OCI-M2 (cell line): ENCODE measurements around the gene GTPBP4.
"Not testable (repeated sequence)": the region's sequence is repeated elsewhere in the genome, so short reads cannot be mapped to it uniquely, and the experiment has no call there.

Experiments used
- DNase-seq: peaks from one replicate; lab custom pipeline; 2025; ENCODE audit not compliant: unreplicated experiment; lab: John Stamatoyannopoulos, UW

GTPBP4 gene

DNA sequence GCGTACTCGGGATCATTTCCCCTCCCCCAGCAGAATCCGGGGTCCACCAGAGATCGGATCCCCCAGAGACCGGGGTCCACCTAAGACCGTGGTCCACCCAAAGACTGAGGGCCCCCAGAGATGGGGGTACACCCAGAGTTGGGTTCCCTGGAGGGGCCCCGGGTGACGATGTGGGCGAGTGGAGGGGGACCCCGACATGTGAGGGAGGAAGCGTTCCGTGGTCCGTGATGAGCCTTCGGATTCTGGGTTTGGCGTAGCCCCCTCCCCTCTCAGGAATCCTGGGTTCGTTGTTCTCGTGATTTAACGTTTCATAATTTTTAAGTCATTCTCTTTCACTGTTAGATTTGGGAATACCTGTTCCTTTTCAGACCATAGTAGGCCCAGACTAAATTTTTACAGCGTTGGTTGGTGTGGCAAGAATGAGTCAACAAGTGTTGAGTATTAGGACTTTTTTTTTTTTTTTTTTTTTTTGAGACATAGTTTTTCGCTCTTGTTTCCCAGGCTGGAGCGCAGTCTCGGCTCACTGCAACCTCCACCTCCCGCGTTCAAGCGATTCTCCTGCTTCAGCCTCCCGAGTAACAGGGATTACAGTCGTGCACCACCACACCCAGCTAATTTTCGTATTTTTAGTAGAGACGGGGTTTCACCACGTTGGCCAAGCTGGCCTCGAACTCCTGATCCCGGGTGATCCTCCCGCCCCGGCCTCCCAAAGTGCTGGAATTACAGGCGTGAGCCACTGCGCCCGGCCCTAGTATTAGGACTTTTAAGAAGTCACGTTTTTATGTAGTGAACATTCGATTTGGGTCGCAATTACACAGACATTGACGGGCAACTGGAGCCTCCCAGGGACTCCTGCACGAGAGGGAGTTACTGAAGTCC is 672 bp downstream of the GTPBP4 start:
- DNase-seq, result no peak

DNA sequence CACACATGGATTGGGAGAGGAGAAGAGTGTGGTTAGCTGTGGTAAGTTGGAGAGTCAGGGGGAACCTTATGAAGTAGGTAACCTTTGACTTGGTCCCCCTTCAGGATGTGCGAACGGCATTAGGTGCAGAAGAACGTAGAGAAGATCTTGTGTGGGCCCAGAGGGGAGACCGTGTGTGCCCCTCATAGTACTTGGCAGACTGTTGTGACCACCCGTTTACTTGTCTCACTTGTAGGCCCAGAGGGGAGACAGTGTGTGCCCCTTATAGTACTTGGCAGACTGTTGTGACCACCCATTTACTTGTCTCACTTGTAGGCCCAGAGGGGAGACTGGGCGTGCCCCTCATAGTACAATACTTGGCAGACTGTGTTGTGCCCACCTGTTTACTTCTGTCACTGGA is 2.6 kb downstream of the GTPBP4 start:
- DNase-seq, result no peak

DNA sequence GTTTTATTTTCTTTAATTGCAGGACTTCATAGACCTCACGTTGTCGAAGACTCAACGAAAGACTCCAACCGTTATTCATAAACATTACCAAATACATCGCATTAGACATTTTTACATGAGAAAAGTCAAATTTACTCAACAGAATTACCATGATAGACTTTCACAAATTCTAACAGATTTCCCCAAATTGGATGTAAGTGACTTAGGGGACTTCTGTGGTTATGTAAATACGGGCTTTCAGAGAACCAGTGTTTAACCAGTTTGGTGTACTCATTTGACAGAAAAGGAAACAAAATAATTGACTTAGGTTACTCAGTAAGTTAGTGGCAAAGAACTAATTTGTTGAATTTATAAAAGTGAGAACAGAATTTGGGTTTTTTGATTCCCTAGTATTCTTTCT is 4.2 kb downstream of the GTPBP4 start:
- DNase-seq, result no peak

DNA sequence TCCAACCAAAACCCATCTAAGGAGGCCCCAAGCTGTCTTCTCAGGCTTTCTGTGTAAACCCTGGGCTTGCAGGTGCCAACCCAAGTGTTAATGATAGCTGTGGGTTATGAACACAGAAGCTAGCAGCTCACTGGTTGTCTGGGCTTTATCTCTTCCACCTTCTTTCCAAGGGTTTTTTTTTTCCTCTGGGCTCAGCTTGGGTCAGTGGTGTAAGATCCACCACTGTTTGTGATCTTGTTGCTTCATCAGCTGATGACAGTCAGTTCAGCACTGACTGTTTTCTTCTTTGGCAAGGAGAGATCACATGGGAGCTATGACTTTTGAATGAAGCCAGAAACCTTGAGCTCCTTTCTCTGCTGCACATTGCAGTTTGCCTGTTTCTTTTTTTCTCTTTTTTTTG is 4.6 kb downstream of the GTPBP4 start:
- DNase-seq, result no peak

DNA sequence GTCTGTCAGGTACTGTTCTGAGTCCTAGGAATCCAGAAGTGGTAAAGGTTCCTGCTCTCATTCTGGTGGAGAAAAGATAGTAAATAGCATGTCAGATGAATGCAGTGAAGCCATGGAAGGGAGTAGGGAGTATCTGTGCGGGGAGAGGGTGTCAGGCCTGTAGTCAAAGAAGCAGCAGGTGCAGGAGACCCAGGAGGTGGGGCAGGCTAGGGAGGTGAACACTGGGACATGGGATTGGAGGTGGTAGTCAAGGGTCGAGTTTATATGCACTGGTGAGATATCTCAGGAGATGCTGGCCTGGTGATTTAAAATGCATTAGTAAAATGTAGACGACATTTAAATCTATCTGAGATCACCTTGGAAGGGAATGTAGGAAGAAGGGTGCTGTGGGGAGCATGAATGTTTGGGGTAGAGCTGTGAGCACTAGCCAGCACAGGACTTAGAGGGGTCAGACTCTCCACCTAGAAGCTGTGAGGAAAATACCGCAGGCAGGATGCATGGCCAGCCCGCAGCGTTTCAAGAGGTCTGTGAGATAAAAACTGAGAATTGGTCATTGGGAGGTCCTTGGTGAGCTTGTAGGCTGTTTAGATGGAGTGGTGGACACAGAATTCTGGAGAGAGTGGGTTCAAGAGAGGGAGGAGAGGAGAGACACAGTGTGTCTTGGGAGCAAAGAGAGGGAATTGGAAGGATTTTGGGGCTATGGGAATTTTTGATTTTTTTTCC is 6.8 kb downstream of the GTPBP4 start:
- no peak for DNase-seq

DNA sequence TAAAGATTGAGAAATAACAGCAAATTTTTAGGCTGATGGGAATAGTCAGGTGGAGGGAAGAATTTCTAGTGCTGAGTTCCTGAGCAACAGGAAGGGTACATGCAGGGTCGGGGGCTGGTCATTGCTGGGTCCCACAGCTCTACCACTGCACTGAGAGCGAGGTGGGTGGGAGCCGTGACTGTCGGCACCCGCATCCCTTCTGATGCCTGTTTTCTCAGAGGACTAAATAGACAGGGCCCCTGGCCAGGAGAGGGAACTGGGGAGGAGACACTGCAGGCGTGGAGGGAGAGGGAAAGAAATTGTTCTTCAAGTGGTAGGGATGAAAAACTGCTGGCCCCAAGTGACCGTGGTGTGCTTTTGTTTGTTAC is 7.3 kb downstream of the GTPBP4 start:
- DNase-seq, result no peak

DNA sequence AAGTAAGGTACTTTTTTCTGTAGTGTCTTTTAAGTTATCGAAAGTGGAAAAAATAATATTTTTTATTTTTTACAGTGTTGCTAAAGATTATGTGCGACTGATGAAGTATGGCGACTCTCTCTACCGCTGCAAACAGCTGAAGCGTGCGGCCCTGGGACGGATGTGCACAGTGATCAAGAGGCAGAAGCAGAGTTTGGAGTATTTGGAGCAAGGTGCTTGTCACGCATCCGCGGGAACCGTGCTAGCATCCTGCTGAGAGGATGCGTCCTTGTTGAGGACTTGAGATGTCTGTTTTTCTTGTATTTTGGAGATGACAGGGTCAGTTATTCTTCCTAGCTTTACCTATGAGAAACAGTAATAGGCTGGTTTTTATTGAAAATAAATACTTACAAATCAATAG is 7.8 kb downstream of the GTPBP4 start:
- DNase-seq, result no peak

DNA sequence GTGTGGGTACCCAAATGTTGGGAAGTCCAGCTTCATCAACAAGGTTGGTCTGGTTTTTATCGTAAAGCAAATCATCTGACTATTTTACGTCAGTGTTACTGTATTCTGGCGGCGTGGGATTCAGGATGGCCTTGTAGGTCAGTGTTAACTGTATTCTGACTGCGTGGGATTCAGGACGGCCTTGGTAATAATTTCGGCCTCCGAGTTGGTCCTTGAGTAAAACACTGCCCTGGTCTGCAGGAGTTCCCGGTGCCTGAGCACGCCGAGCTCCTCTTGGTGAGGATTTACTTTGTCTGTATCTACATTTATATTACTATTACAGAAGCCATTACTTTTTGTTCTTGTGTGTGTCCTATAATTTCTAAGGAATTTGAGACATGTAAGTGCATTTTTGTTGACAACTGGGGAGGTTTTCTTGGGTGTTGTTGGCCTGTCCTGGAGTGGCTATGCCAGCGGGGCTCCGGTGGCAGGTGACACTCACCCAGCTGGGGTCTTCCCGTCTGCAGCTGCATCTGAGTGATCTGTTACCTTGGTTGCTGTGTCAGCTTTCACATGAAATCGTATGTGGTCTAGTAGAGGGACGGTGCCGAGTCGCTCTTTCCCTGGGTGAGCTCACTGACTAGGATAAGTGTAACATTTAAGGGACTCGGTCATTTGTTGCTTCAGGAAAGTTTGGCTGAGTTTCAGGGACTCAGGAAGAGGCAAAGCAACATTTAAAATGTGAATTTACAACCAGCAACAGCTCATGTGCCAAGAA is 9.2 kb downstream of the GTPBP4 start:
- no peak for DNase-seq

DNA sequence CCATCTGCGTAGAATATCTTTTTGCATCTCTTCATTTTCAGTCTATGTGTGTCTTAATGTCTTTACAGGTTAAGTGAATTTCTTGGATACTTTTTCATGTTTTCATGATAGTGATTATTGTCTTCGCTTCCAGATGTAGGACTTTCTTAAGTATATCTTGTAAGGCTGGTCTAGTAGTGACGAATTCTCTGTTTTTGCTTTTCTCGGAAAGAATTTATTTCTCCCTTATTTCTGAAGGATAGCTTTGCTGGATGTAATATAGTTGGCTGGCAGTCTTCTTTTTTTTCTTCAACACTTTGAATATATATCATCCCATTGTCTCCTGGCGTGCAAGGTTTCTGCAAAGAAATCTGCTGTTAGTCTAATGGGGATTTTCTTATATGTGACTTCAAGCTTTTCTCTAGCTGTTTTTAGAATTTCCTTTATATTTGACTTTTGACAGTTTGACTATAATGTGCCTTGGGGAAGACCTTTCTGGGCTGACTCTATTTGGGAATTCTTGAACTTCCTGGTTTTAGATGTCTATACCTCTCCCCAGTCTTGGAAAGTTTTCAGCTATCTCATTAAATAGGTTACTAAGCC is 14.3 kb downstream of the GTPBP4 start:
- no peak for DNase-seq

DNA sequence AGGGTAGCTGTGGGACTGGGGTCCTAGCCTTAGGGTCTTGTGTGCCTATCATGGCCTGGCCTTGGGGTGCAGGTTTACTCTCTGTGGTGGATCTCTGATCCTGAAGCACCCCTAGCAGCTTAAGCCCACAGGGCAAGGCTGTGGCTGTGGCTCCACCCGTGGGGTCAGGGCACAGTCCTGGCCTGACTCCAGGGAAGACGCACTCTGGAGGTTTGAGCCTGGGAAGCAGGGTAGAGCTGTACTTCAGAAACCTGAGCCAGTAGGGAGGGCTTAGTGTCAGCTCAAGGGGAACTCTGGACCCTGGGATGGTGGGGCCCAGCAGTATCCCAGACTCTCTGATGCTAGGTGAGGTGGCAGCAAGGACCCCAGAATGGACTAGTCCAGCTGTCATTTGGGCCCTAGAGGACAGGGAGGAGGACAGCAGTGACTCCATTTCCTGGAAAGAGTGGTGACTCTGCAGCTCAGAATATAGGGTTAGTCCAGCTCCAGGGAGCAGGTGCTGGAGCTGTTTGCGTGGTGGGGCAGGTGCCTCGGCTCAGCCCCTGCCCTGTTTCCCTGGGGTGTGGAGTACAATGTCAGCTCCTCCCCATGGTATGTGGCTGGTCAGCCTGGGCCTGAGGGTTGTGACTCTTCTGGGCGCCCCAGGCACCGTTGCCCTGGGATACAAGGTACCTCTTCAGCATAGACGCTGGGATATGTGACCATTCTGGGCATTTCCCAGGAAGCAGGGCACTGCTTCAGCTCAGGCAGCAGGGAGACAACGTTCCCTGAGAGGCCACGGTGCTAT is 15.8 kb downstream of the GTPBP4 start:
- no peak for DNase-seq

DNA sequence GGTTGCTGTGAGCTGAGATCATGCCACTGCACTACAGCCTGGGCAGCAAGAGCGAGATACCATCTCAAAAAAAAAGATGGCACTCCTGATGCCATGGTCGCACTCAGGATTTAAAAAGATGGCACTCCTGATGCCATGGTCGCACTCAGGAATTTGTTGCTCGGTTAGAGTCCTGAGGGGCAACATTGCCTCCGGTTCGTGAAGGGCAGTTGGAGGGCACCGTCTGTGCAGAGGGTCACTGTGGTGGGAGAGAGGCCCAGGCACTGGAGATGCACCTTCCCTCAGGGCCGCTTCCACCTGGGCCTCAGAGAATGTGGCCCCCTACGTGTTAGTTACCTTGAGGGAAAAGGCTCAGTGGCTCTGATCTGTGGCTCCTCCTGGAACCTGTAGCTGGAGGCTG is 18.3 kb downstream of the GTPBP4 start:
- no peak for DNase-seq

DNA sequence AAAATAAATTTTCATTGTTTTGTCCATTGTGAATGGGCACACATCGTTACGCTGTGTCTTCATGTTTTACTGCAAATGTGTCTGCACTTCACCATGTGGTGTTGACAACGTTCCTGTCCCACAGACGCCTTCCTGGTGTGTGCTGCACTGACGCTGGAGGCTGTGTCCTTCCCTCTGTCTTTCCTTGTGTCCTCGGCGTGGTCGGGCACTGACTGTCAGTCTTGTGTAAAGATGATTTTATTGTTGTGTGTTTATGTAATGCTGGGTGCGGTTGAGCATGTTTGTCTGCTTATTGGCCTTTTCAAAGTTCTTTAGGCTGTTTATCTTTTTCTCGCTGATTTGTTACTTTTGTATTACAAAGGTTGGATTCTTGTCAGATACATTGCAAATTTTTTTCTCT is 19.3 kb downstream of the GTPBP4 start:
- no peak for DNase-seq

DNA sequence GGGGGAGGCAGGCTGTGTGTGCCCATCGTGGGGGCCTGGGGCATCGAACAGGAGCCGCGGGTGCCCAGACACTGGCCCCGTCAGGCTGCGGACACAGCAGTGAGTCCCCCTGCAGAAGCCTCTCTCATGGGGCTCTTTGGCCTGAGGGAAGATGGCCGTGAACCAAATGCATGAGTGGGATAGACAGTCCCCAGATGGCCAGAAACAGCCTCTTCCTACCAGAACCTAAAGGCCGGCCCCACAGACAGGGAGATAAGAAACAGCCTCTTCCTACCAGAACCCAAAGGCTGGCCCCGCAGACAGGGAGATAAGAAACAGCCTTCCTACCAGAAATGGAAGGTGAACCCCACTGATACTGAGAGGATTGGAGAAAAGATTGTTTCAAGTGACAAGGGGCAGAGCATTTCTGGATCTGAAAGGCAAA is 20.8 kb downstream of the GTPBP4 start:
- no peak for DNase-seq

DNA sequence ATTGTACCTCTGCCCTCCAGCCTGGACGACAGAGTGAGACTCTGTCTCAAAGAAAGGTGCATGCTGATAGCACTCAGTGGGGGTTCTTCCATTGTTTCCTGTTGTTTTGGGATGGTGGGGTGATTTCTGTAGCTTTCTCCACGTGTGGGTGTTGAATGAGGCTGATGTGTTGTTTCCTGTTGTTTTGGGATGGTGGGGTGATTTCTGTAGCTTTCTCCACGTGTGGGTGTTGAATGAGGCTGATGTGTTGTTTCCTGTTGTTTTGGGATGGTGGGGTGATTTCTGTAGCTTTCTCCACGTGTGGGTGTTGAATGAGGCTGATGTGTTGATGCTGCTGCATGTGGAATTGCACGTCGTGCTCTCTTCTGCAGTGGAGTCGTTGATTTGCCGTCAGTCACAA is 21.7 kb downstream of the GTPBP4 start:
- not testable (repeated sequence) for DNase-seq

DNA sequence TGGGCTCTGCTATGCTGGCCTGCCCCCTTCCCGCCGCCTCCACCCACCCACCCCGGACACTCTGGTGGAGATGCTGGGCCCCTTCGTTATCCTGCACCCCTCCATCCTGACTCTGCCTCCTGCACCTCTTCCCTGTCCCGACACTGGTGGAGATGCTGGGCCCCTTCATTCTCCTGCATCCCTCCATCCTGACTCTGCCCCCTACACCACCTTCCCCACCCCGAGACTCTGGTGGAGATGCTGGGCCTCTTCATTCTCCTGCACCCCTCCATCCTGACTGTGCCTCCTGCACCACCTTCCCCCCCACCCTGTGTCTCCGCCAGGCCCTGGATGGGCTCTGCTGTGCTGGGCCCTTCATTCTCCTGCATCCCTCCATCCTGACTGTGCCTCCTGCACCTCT is 22.5 kb downstream of the GTPBP4 start:
- DNase-seq, result no peak

DNA sequence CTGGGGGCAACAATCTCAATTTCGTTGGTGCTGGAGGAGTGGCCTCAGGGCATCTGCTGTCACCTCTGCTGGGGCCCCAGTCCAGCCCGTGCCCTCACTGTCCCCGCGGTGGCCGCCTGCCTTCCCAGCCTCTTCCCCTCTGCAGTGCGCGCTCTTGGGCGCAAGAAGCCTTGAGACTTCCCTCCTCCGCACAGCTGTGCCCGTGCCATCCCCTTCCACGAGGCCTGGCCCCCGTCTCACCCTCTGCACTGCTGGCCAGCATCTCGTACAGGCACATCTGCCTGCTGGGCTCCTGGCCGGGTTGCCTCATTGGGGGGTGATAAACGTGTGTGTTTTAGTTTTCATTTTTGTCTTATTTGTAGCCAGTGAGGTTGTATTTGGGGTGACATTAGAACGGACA is 23.5 kb downstream of the GTPBP4 start:
- DNase-seq, result no peak

DNA sequence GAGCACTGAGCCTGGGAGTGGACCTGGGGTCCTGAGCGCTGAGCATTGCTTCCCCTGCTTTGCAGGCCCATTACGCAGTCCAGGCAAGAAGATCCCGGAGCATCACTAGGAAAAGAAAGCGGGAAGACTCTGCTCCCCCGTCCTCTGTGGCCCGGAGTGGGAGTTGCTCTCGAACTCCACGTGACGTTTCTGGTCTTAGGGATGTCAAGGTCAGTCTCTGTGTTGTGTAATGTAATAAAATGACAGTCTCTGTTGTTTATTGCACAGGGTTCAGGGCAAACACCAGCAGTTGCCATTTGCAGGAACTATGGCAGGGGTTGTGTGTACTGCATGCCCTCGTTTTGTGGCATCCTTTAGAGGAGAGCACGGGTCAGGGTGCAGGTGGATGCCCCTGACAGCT is 27.5 kb downstream of the GTPBP4 start:
- no peak for DNase-seq

DNA sequence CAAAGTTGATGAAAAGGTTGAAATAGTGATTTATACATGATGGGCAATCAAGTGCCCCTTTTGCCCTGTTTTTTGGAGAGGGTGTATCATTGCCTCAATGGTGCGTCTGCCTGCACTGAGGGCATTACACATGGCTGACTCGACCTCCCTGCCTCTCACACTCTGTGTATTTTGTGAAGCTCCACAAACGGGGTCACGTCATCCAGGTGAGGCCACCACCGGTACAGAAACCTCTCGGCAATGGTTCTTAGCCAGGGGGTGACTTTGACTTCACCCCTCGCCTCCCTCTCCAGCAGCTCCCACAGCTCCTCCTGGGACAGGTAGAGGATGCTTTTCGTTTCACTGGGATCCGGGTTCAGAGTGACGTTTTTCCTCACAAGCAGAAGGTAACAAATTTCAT is 31.1 kb downstream of the GTPBP4 start:
- no peak for DNase-seq

DNA sequence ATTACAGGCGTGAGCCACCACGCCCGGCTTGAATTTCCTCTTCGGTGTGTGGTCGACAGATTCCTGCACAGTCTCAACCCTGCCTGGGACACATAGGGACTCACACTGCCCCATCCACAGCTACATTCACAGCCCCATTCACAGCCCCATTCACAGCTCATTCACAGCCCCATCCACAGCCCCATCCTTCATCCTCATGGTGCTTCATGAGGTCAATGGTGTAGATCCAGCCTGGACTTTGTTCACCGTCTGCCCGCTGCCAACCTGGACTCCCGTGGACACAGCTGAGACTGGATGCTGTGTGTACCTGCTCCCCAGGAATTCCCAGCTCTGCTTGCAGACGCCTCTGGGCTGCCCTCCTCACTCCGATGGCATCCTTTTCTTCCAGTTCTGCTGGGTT is 32.2 kb downstream of the GTPBP4 start:
- no peak for DNase-seq

DNA sequence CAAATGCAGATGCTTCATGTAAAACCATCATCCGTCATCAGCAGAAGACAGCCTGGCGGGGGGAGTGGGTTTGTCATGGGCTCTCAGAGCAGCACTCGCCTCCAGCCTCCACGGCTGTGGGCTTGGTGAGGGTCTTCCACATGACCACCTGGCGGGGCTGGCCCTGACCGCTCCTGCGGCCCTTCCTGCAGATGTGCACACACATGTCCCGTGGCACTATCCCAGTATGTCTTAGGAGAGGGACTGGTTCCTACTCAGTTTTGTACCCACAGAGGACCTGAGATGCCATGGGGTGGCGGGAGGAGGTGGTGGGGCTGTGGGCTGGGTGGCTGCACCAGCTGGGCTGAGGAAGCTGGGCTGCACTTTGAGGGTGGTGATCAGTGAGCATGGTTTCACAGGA is 32.7 kb downstream of the GTPBP4 start:
- no peak for DNase-seq

DNA sequence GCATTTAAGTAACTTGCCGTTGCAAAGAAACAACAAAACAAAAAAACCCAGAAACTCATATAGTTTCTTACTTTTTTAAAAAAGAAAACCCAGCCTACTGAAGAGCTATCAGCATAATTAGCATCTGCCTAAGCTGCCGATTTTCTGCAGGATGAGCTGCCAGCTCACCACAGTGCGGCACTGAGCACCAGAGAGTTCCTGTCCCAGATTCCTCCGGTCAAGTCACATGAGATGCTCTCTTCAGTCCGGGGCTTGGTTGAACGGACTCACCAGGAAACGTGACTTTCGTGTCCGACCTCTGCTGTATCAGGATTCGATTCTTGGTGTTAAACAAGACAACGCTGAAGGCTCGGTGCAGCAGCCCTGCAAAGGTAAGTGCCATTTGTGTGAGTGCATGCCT is 34.2 kb downstream of the GTPBP4 start:
- DNase-seq, result no peak
